Peyer's patch (tissue), 4 donors: Measurements from ENCODE around the gene IFT43. TPM values are rescaled to one million over a fixed set of nuclear protein-coding genes. Genes with fewer than 3 reads are reported as not detected.
"Not testable (repeated sequence)": the region's sequence is repeated elsewhere in the genome, so short reads cannot be mapped to it uniquely, and the experiment has no call there.

Source experiments
- DNase-seq, 3 donors: peaks; one replicate each; pipeline ENCODE4 v3.0.0-alpha.2; 2017 to 2019
- H3K27ac ChIP-seq, 4 donors: fragments of 200-600 bp; sonication (generic); one replicate each; pipeline ENCODE4 v1.5.1; 2016 to 2019
- H3K27me3 ChIP-seq, 2 donors: fragments of 200-600 bp; sonication (generic); one replicate each; pipeline ENCODE4 v1.5.1; 2019
- H3K36me3 ChIP-seq, 3 donors: fragments of 200-600 bp; sonication (generic); one replicate each; pipeline ENCODE4 v1.5.1; 2016 to 2019
- H3K4me1 ChIP-seq, 4 donors: fragments of 200-600 bp; sonication (generic); one replicate each; pipeline ENCODE4 v1.5.1; 2016 to 2019
- H3K4me3 ChIP-seq, 4 donors: fragments of 200-600 bp; sonication (generic); 1 replicate in 3 of 4; 2 replicates in 1 of 4; pipeline ENCODE4 v1.5.1; 2016 to 2019; ENCODE audit warnings: mild to moderate bottlenecking in 1 of 4
- H3K9me3 ChIP-seq, 4 donors: fragments of 200-600 bp; sonication (generic); one replicate each; pipeline ENCODE4 v1.5.1; 2016 to 2019; ENCODE audit warnings: mild to moderate bottlenecking in 1 of 4
- POLR2A ChIP-seq, 2 donors: fragments of 450-650 bp; IDR thresholded peaks; one replicate each; pipeline ENCODE4 v1.5.1; 2017; ENCODE audit warnings: antibody characterized with exemption in 2 of 2, mild to moderate bottlenecking in 2 of 2, moderate library complexity in 2 of 2
- total RNA-seq, 4 donors: library from RNA; depleted of rRNA; stranded (reverse); fragments of >200 nt; gene quantifications; one replicate each; pipeline ENCODE4 v1.1.0, GENCODE V29; 2016
- TF ChIP-seq, protein P1 (sequence below), 6 experiments: fragments of 450-650 bp in 4 of 6; fragments of 200-600 bp in 2 of 6; sonication (generic) in 1 of 6; IDR thresholded peaks; one replicate each; pipeline ENCODE4 v1.5.1; 2017 to 2019; ENCODE audit warnings: antibody characterized with exemption in 6 of 6, mild to moderate bottlenecking in 3 of 6, moderate library complexity in 1 of 6

Gene IFT43
- total RNA-seq, 4 donors from 2014 or later: 23.9 to 42.8 (median 33.6) TPM

- no peaks in the 10 kb centered on the region for H3K9me3 ChIP-seq
- no peak overlapping the region for H3K27ac ChIP-seq
- no peaks in the 10 kb centered on the region for H3K27me3 ChIP-seq
- no peak for DNase-seq
- H3K36me3 ChIP-seq: peaks cover 0 to 53% (median 0%) of the 10 kb centered on the region in 3 donors
- H3K4me1 ChIP-seq: no peaks in the 10 kb centered on the region
- no peak overlapping the region for H3K4me3 ChIP-seq
- no peak for TF ChIP-seq POLR2A (IDR thresholded peaks at IDR 0.05)
- TF ChIP-seq, protein P1, sequence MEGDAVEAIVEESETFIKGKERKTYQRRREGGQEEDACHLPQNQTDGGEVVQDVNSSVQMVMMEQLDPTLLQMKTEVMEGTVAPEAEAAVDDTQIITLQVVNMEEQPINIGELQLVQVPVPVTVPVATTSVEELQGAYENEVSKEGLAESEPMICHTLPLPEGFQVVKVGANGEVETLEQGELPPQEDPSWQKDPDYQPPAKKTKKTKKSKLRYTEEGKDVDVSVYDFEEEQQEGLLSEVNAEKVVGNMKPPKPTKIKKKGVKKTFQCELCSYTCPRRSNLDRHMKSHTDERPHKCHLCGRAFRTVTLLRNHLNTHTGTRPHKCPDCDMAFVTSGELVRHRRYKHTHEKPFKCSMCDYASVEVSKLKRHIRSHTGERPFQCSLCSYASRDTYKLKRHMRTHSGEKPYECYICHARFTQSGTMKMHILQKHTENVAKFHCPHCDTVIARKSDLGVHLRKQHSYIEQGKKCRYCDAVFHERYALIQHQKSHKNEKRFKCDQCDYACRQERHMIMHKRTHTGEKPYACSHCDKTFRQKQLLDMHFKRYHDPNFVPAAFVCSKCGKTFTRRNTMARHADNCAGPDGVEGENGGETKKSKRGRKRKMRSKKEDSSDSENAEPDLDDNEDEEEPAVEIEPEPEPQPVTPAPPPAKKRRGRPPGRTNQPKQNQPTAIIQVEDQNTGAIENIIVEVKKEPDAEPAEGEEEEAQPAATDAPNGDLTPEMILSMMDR (IDR thresholded peaks at IDR 0.05): no peak
These were observed 20.7 kb downstream of the IFT43 start for GRCh38 chr14:76006253-76006652.

- Histone ChIP-seq H3K4me1 (no peaks in the 10 kb centered on the region), H3K27me3 (no peaks in the 10 kb centered on the region), H3K9me3 (no peaks in the 10 kb centered on the region), H3K27ac (no peak overlapping the region), H3K36me3 (peaks cover 0 to 53% (median 0%) of the 10 kb centered on the region in 3 donors), H3K4me3 (no peak overlapping the region)
- TF ChIP-seq POLR2A (IDR thresholded peaks at IDR 0.05): no peak
- TF ChIP-seq, protein P1 (IDR thresholded peaks at IDR 0.05): no peak
- no peak for DNase-seq
These were observed 21.8 kb downstream of the IFT43 start for GRCh38 chr14:76007379-76007778.

- no peak overlapping the region for H3K27ac ChIP-seq
- DNase-seq: no peak
- no peaks in the 10 kb centered on the region for H3K9me3 ChIP-seq
- H3K4me1 ChIP-seq: no peaks in the 10 kb centered on the region
- H3K4me3 ChIP-seq: no peak overlapping the region
- no peak for TF ChIP-seq POLR2A (IDR thresholded peaks at IDR 0.05)
- TF ChIP-seq, protein P1 (IDR thresholded peaks at IDR 0.05): no peak
- H3K27me3 ChIP-seq: no peaks in the 10 kb centered on the region
- H3K36me3 ChIP-seq: peaks cover 0 to 53% (median 0%) of the 10 kb centered on the region in 3 donors
These were observed 22.3 kb downstream of the IFT43 start for GRCh38 chr14:76007852-76008251.

- H3K27me3 ChIP-seq, H3K4me3 ChIP-seq, H3K27ac ChIP-seq, H3K4me1 ChIP-seq, DNase-seq, H3K9me3 ChIP-seq: not testable (repeated sequence)
- peaks cover 0 to 48% (median 0%) of the 10 kb centered on the region in 3 donors for H3K36me3 ChIP-seq
These were observed 24.1 kb downstream of the IFT43 start for GRCh38 chr14:76009627-76010026.

DNA sequence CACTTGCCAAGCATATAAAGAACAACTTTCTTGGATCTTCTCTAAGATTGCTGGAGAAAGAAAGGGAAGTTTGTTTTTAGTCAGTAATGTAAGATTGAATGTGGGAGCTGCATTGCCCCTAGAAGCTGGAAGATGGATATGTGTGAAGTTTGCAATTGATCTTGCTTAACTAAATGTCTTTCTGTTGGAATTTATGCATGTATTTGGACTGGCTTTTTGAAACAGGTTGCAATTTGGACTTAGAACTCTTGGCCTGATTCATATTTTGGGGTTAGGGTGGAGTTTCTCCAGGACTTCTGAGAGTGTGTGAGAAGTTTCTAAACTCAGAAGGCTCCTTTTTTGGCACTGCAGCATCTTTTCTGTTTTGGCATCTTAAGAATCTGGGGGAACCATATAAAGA lies 26.4 kb downstream of the IFT43 start:
- no peaks in the 10 kb centered on the region for H3K27me3 ChIP-seq
- no peak for DNase-seq
- H3K27ac ChIP-seq: peak overlapping the region in 2 of 4 donors; percentile 28 to 55
- H3K36me3 ChIP-seq: peaks cover 0 to 35% (median 0%) of the 10 kb centered on the region in 3 donors
- no peaks in the 10 kb centered on the region for H3K9me3 ChIP-seq
- no peaks in the 10 kb centered on the region for H3K4me1 ChIP-seq
- no peak overlapping the region for H3K4me3 ChIP-seq
- TF ChIP-seq POLR2A (IDR thresholded peaks at IDR 0.05): no peak
- TF ChIP-seq, protein P1 (IDR thresholded peaks at IDR 0.05): no peak

- H3K27ac ChIP-seq: peak overlapping the region in 2 of 4 donors; percentile 15 to 55
These were observed 26.8 kb downstream of the IFT43 start for GRCh38 chr14:76012354-76012753.

More at GRCh38 chr14:76012354-76012753, 26.8 kb downstream of the IFT43 start:
- H3K27me3 ChIP-seq: no peaks in the 10 kb centered on the region
- TF ChIP-seq POLR2A (IDR thresholded peaks at IDR 0.05): no peak
- TF ChIP-seq, protein P1 (IDR thresholded peaks at IDR 0.05): no peak
- H3K36me3 ChIP-seq: peaks cover 0 to 31% (median 0%) of the 10 kb centered on the region in 3 donors
- H3K4me3 ChIP-seq: no peak overlapping the region
- H3K9me3 ChIP-seq: no peaks in the 10 kb centered on the region
- H3K4me1 ChIP-seq: no peaks in the 10 kb centered on the region
- DNase-seq: no peak
